ENCODE measurements around the gene CATSPER1.
A peak's percentile ranks its signal among the peaks of the same experiment; 100 is the strongest.

CATSPER1 gene

DNA sequence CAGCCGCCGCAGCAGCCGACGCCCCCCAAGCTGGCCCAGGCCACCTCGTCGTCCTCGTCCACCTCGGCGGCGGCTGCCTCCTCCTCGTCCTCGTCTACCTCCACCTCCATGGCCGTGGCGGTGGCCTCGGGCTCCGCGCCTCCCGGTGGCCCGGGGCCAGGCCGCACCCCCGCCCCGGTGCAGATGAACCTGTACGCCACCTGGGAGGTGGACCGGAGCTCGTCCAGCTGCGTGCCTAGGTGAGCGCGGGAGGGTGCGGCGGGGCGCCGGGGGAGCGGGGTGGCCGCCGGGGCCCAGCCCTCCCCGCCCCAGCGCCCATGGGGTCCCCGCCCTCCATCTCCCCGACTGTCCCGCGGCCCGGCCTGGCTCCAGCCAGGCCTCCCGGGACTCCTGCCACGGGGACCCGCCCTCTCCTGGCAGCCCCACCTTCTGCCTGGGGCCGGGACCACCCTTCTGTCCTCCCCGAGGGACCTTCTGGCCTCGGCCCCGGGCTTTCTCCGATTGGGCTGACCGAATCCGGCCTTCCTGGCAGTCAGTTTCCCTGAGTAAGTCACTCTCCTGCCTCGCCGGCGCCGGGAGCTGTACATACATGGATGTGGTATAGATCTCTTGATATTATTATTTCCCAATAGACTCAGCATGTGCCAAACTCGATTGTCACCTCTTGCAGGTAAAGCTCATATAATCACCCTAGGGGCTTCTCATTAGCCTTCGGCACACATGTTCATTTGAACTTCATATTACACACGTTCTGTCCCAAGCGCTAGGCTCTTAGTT is 44.5 kb upstream of the CATSPER1 start:
- peak overlapping the region; percentile 89 for H3K4me2 ChIP-seq (ENCODE audit: insufficient read depth, low read length)
- peaks cover 29% of the 10 kb centered on the region for H3K79me2 ChIP-seq (ENCODE audit: insufficient read depth, low read length)
- peak overlapping the region; percentile 84 for H3K9ac ChIP-seq (ENCODE audit: low read depth, low read length)
- H2AFZ ChIP-seq (ENCODE audit: low read depth, low read length): peak overlapping the region; percentile 82
- peak overlapping the region; percentile 45; the same call in 1 of the 2 replicates for H3K27ac ChIP-seq (ENCODE audit: low read length)
- H3K4me1 ChIP-seq (ENCODE audit: insufficient read depth, low read length): peaks cover 27% of the 10 kb centered on the region
- no peak for DNase-seq
- H3K9me3 ChIP-seq (ENCODE audit: insufficient read depth, low read length, severe bottlenecking): no peaks in the 10 kb centered on the region
- H3K4me3 ChIP-seq (ENCODE audit: low read depth in 1 of 2, low read length in 2 of 2): peak overlapping the region; percentile 77 to 90
- TF ChIP-seq EZH2 (IDR thresholded peaks at IDR 0.05; ENCODE audit: borderline replicate concordance, low read depth, low read length, severe bottlenecking): no peak
- TF ChIP-seq, protein P1, sequence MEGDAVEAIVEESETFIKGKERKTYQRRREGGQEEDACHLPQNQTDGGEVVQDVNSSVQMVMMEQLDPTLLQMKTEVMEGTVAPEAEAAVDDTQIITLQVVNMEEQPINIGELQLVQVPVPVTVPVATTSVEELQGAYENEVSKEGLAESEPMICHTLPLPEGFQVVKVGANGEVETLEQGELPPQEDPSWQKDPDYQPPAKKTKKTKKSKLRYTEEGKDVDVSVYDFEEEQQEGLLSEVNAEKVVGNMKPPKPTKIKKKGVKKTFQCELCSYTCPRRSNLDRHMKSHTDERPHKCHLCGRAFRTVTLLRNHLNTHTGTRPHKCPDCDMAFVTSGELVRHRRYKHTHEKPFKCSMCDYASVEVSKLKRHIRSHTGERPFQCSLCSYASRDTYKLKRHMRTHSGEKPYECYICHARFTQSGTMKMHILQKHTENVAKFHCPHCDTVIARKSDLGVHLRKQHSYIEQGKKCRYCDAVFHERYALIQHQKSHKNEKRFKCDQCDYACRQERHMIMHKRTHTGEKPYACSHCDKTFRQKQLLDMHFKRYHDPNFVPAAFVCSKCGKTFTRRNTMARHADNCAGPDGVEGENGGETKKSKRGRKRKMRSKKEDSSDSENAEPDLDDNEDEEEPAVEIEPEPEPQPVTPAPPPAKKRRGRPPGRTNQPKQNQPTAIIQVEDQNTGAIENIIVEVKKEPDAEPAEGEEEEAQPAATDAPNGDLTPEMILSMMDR (IDR thresholded peaks at IDR 0.05; ENCODE audit: borderline replicate concordance, extremely low read depth, low read length, poor library complexity, severe bottlenecking): no peak
- ATAC-seq (ENCODE audit: insufficient read depth, low read depth): peak; percentile 8; the same call in 2 of the 3 replicates
- no peaks in the 10 kb centered on the region for H3K27me3 ChIP-seq (ENCODE audit: insufficient read depth, low read length, poor library complexity)
- peaks cover 52% of the 10 kb centered on the region for H3K36me3 ChIP-seq (ENCODE audit: insufficient read depth, low read length)
- peaks cover 17% of the 10 kb centered on the region; the same call in 1 of the 2 replicates for H4K20me1 ChIP-seq (ENCODE audit: insufficient read depth, low read length)

DNA sequence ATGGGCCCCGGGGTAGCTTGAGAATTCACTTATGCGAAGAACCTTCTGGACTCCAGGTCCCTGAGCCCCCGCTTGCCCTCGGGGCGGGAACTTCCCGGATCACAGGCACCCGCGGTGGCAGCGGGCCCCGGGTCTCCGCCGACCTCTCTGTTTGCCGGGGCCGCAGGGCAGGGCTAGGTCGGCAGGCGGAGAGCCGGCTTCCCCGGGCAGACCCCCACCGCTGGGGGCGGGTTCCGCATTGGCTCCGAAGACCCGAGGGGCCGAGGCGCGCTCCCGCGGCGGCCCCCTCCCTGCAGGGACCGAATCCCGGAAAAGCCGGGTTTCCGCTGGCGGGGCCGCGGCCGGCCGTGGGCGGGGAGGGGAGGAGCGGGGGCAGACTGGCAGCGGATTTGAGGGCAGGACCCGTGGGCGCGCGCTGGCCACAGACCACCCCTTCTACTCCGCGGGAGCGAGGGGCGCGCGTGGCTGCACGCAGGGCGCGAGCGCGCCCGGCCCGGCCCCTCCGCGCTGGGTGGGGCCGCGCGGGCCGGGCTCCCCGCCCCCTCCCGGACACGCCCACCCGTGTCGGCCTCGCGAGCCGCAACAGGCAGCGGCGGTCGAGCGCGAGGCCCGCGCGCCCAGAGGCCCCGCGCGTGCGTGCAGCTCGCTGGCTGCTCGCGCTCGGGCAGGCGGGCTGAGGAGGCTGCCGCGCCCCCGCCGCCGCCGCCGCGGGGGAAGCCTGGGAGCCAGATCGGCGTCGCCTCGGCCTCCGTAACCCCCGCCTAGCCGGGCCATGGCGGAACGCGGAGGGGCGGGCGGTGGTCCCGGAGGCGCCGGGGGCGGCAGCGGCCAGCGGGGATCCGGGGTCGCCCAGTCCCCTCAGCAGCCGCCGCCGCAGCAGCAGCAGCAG is 43.7 kb upstream of the CATSPER1 start, which contains the start of gene PACS1:
Gene PACS1, plus strand, starts transcription at position 558 of the 889 bp plus-strand sequence. Its CDS starts 215 bp downstream, at position 773.
- Histone ChIP-seq H2AFZ (ENCODE audit: low read depth, low read length) (peak within 1 kb of the TSS; percentile 82), H3K9me3 (ENCODE audit: insufficient read depth, low read length, severe bottlenecking) (no peaks in the 10 kb centered on the region), H3K79me2 (ENCODE audit: insufficient read depth, low read length) (peaks cover 29% of the 10 kb centered on the region), H3K9ac (ENCODE audit: low read depth, low read length) (peak within 1 kb of the TSS; percentile 84), H3K27ac (ENCODE audit: low read length) (peak within 1 kb of the TSS; percentile 61), H3K4me1 (ENCODE audit: insufficient read depth, low read length) (peaks cover 27% of the 10 kb centered on the region), H4K20me1 (ENCODE audit: insufficient read depth, low read length) (peaks cover 17% of the 10 kb centered on the region; the same call in 1 of the 2 replicates), H3K27me3 (ENCODE audit: insufficient read depth, low read length, poor library complexity) (no peaks in the 10 kb centered on the region), H3K4me2 (ENCODE audit: insufficient read depth, low read length) (peak within 1 kb of the TSS; percentile 89), H3K4me3 (ENCODE audit: low read depth in 1 of 2, low read length in 2 of 2) (peak within 1 kb of the TSS; percentile 77 to 90), H3K36me3 (ENCODE audit: insufficient read depth, low read length) (peaks cover 60% of the 10 kb centered on the region)
- peak; percentile 71 for ATAC-seq (ENCODE audit: insufficient read depth, low read depth)
- TF ChIP-seq, protein P1 (IDR thresholded peaks at IDR 0.05; ENCODE audit: borderline replicate concordance, extremely low read depth, low read length, poor library complexity, severe bottlenecking): no peak
- TF ChIP-seq EZH2 (IDR thresholded peaks at IDR 0.05; ENCODE audit: borderline replicate concordance, low read depth, low read length, severe bottlenecking): no peak
- DNase-seq: peak; percentile 84

DNA sequence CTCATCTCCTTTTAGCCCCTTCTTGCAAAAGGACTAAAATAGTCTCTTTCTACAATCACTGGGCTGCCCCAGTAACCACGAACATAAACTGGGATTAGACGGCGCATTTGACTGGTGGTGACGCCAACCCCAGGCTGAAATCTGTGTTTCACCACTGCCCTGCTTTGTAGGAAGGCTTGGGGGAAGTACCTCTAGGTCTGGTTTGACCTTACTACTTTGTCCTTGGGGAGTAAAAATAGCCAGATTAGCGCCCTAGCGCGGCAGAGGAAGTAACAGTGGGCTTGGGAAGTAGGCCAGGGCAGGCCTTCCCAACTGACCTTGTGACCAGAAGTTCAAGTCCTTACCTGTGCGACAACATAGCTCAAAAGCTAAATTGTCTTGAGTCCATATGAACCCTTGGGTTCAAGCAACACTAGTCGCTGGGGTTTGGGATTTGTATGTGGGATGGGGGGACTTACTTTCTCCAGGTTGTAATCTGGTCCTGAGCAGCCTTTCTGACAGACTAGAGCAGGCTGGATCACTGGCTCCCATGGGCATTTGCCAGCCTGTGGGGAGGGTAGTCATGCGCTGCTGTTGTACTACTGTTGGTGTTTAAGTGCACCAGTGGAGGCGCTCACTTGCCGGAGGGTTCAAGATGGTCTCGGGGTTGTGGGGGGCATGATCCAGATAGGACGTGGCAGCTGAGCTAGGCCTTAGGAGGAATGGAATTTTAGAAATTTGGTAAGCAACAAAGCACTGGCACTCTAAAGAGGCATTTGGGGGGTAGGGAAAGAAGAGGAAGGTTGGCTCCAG is 42.8 kb upstream of the CATSPER1 start:
- H3K4me1 ChIP-seq (ENCODE audit: insufficient read depth, low read length): peaks cover 27% of the 10 kb centered on the region
- peak overlapping the region; percentile 61 for H3K27ac ChIP-seq (ENCODE audit: low read length)
- H3K4me3 ChIP-seq (ENCODE audit: low read depth in 1 of 2, low read length in 2 of 2): peak overlapping the region in 1 of 2 experiments; percentile 90; a peak in 2 of 4 replicates
- DNase-seq (no peak), ATAC-seq (ENCODE audit: insufficient read depth, low read depth) (peak; percentile 9; the same call in 2 of the 3 replicates)
- H2AFZ ChIP-seq (ENCODE audit: low read depth, low read length): peak overlapping the region; percentile 48; the same call in 1 of the 2 replicates
- H3K9me3 ChIP-seq (ENCODE audit: insufficient read depth, low read length, severe bottlenecking): no peaks in the 10 kb centered on the region
- peak overlapping the region; percentile 89 for H3K4me2 ChIP-seq (ENCODE audit: insufficient read depth, low read length)
- peaks cover 63% of the 10 kb centered on the region for H3K36me3 ChIP-seq (ENCODE audit: insufficient read depth, low read length)
- H3K79me2 ChIP-seq (ENCODE audit: insufficient read depth, low read length): peaks cover 35% of the 10 kb centered on the region
- peak overlapping the region; percentile 84 for H3K9ac ChIP-seq (ENCODE audit: low read depth, low read length)
- H4K20me1 ChIP-seq (ENCODE audit: insufficient read depth, low read length): peaks cover 17% of the 10 kb centered on the region; the same call in 1 of the 2 replicates
- H3K27me3 ChIP-seq (ENCODE audit: insufficient read depth, low read length, poor library complexity): no peaks in the 10 kb centered on the region
- TF ChIP-seq, protein P1 (IDR thresholded peaks at IDR 0.05; ENCODE audit: borderline replicate concordance, extremely low read depth, low read length, poor library complexity, severe bottlenecking): peak; percentile 40
- TF ChIP-seq EZH2 (IDR thresholded peaks at IDR 0.05; ENCODE audit: borderline replicate concordance, low read depth, low read length, severe bottlenecking): no peak

Data from DND-41 (cell line).